Activated CD4-positive, alpha-beta memory T cell treated with anti-CD3 and anti-CD28 coated beads for 36 hours (primary cell): ENCODE data around the gene ZNF821. TPM values are rescaled to one million over a fixed set of nuclear protein-coding genes. Genes with fewer than 3 reads are reported as not detected.
"Not testable (repeated sequence)": the region's sequence is repeated elsewhere in the genome, so short reads cannot be mapped to it uniquely, and the experiment has no call there.

ENCODE experiments used
- CTCF ChIA-PET: fragments of 350-600 bp; sonication (Branson Sonifier 250); formaldehyde crosslinking; loops from one replicate; lab custom pipeline; 2021; ENCODE audit warnings: antibody characterized with exemption, inconsistent platforms; lab: Charles Lee
- POLR2A ChIA-PET: fragments of 350-600 bp; sonication (Branson Sonifier 250); formaldehyde crosslinking; loops from one replicate; lab custom pipeline; 2021; ENCODE audit warnings: antibody characterized with exemption; lab: Charles Lee
- DNase-seq: peaks from one replicate; pipeline ENCODE4 v3.0.0-alpha.2; 2020
- H3K27ac Mint-ChIP-seq: one replicate; pipeline ENCODE4 v1.8.0; 2021; ENCODE audit warnings: mixed read lengths
- H3K27me3 Mint-ChIP-seq: one replicate; pipeline ENCODE4 v1.8.0; 2021; ENCODE audit warnings: mixed read lengths
- H3K36me3 Mint-ChIP-seq: one replicate; pipeline ENCODE4 v1.8.0; 2021; ENCODE audit warnings: mixed read lengths
- H3K4me1 Mint-ChIP-seq: one replicate; pipeline ENCODE4 v1.8.0; 2021; ENCODE audit warnings: low read depth, mixed read lengths
- H3K4me3 Mint-ChIP-seq: one replicate; pipeline ENCODE4 v1.8.0; 2021; ENCODE audit warnings: mild to moderate bottlenecking, mixed read lengths
- H3K9me3 Mint-ChIP-seq: one replicate; pipeline ENCODE4 v1.8.0; 2021; ENCODE audit warnings: mixed read lengths
- intact Hi-C: fragments of 100-400 bp; cut with micrococcal nuclease; formaldehyde crosslinking; loops from one replicate; pipeline ENCODE4 v1.15.1; 2023
- total RNA-seq, 2 experiments: library from RNA; stranded (reverse); gene quantifications; one replicate each; pipeline ENCODE4 v1.2.3, GENCODE V29; 2021

The ZNF821 gene
- total RNA-seq, 2 experiments from 2014 or later: 6.8 to 7.3 TPM

DNA sequence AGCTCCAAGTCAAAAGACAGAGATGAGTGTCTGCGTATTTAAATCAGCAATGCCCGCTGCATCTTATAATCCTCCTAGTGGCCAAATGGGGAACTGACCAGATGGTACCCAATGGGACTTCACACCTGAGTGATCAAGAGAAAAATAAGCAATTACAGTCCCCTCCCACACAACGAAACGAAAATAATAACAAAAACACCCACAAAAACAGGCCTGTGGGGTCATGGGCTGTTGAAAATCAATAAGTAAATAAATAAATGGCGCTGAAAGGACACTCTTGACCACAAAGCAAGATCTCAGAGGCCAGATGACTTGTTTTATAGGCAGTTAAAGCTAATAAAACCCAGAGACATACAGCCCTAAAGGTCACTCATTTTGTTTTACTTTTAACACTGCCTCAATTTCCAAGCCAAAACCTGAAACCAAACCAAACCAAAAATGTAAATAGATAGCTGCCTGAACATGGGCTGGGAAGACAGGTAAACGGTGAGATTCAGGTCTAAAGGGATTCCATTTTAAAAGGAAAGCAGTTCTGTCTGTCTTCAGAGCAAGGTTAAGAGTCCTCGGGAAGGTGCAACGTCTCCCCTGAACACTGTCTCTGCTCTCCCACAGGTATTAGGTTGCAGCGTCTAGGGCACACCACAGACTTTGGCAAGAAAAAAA lies 1.3 kb downstream of the ZNF821 start:
- Mint-ChIP-seq H3K27me3 (peaks cover 1% of the 10 kb centered on the region), H3K4me3 (peak overlapping the region; percentile 69), H3K9me3 (no peaks in the 10 kb centered on the region), H3K27ac (peak overlapping the region; percentile 71), H3K4me1 (peaks cover 45% of the 10 kb centered on the region), H3K36me3 (no peaks in the 10 kb centered on the region)
- intact Hi-C loops: loop anchor here (1.0 to 10.0 kb wide), 9 partner anchors 26 to 318 kb away; partner anchors contain the start of genes DHODH and PHLPP2
- CTCF ChIA-PET: interaction anchor here (0.6 to 4.8 kb wide), 42 partner anchors 9 to 211 kb away, joined by 3 to 55 read pairs (median 5); partner anchors contain the start of genes AP1G1 and IST1
- DNase-seq: peak; percentile 82
- POLR2A ChIA-PET: interaction anchor here (0.8 to 3.4 kb wide), 10 partner anchors 10 to 159 kb away, joined by 3 to 38 read pairs (median 6); partner anchors contain the start of genes AP1G1 and IST1

DNA sequence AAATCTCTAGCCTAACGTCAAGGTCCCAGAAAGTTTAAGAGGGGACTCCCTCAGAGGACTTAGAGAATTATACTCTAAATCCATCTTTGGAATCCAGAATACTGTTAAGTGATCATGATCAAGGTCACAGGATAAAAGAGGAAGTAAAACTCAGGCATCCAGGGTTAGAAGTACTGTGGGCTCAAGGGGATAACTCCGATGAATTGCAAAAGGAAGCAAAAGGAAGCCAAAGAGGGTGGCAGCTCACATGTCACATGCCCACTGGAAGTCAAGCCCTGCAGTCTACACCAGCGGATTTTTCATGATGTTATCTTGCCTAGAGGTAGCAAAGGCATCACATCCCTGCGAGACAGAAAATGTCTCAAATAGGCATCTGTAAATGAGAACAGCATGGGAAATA lies 3.8 kb downstream of the ZNF821 start:
- Mint-ChIP-seq H3K36me3 (peaks cover 1% of the 10 kb centered on the region), H3K27me3 (peaks cover 1% of the 10 kb centered on the region), H3K4me1 (peaks cover 41% of the 10 kb centered on the region), H3K4me3 (no peak overlapping the region), H3K27ac (no peak overlapping the region), H3K9me3 (no peaks in the 10 kb centered on the region)
- ChIA-PET CTCF (interaction anchor here (1.3 kb wide), 1 partner anchor 82 kb away, joined by 6 read pairs; no protein-coding TSS in a partner anchor), POLR2A (interaction anchor here (0.8 kb wide), 1 partner anchor 14 kb away, joined by 4 read pairs; no protein-coding TSS in a partner anchor)
- no peak for DNase-seq
- intact Hi-C loops: loop anchor here (2.0 to 10.0 kb wide), 4 partner anchors 15 to 315 kb away; partner anchors contain the start of genes DHODH and IST1

DNA sequence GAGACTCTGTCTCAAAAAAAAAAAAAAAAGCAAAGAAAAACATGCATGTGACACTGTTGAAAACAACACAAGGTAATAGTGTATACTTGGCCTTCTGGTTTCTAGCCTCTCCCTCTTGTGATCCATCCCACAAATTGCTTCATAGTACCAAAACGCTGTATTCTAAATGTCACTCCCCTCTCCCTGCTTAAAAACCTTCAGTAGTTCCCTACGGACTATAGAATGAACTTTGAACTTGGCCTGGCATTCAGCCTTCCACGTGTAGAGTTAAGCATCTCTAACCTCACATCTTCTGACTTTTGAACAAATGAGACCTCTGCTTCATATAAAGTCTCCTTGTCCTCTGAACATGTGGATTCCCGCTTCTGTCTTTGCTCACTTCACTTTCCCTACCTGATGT lies 5.1 kb downstream of the ZNF821 start:
- CTCF ChIA-PET: no interaction called here
- no peak for DNase-seq
- POLR2A ChIA-PET: no interaction called here
- H3K27me3 Mint-ChIP-seq: no peaks in the 10 kb centered on the region
- H3K4me3 Mint-ChIP-seq: no peak overlapping the region
- H3K9me3 Mint-ChIP-seq: no peaks in the 10 kb centered on the region
- intact Hi-C loops: no loop called here
- no peak overlapping the region for H3K27ac Mint-ChIP-seq
- H3K36me3 Mint-ChIP-seq: peaks cover 1% of the 10 kb centered on the region
- H3K4me1 Mint-ChIP-seq: peaks cover 35% of the 10 kb centered on the region

DNA sequence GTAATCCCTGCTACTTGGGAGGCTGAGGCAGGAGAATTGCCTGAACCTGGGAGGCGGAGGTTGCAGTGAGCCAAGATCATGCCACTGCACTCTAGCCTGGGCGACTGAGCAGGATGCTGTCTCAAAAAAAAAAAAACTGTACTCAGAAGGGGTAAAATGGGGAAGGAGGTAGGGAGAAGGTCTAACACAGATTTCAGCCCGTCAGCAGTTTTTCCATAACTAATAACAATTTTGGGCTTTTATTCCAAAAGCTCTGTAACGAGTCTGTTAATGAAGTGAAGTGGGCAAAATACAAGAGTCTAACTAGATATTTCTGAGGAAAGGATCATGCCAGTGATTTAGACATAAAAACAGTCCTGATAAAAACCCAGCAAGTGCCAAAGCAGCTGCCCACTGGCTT lies 10.8 kb downstream of the ZNF821 start:
- H3K36me3 Mint-ChIP-seq: peaks cover 11% of the 10 kb centered on the region
- no peak overlapping the region for H3K4me3 Mint-ChIP-seq
- H3K27ac Mint-ChIP-seq: peak overlapping the region; percentile 28

DNA sequence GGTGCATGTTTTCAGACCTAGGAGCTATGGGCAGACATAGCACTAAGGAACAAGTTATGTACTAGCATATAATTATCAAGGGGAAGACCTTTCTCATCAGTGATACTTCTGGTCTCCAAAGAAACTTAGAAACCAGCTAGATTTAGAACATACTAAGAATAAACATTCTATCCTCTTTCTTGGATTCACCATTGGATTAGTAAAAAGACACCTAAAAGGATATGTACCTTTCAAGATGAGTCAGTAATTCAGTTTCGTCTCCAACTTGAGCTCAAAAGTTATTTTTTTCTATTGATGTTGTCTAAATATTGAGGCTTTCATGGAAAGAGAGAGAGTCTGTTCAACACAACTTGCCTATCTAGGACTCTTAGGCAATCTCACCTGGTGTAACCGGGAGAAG lies 13.2 kb downstream of the ZNF821 start:
- peaks cover 30% of the 10 kb centered on the region for H3K4me1 Mint-ChIP-seq
- H3K27me3 Mint-ChIP-seq: no peaks in the 10 kb centered on the region
- H3K9me3 Mint-ChIP-seq: no peaks in the 10 kb centered on the region
- peaks cover 10% of the 10 kb centered on the region for H3K36me3 Mint-ChIP-seq
- ChIA-PET CTCF (interaction anchor here (0.8 to 1.8 kb wide), 3 partner anchors 12 to 90 kb away, joined by 3 to 24 read pairs (median 3); no protein-coding TSS in a partner anchor), POLR2A (interaction anchor here (1.0 kb wide), 1 partner anchor 116 kb away, joined by 6 read pairs; no protein-coding TSS in a partner anchor)
- H3K27ac Mint-ChIP-seq: no peak overlapping the region
- no peak for DNase-seq
- intact Hi-C loops: no loop called here
- H3K4me3 Mint-ChIP-seq: no peak overlapping the region

More for the DNA sequence above, 10.8 kb downstream of the ZNF821 start:
- ChIA-PET POLR2A (no interaction called here), CTCF (interaction anchor here (0.6 to 3.3 kb wide), 3 partner anchors 9 to 221 kb away, joined by 3 to 32 read pairs (median 4); no protein-coding TSS in a partner anchor)
- intact Hi-C loops: no loop called here
- H3K27me3 Mint-ChIP-seq: no peaks in the 10 kb centered on the region
- H3K4me1 Mint-ChIP-seq: peaks cover 30% of the 10 kb centered on the region
- H3K9me3 Mint-ChIP-seq: no peaks in the 10 kb centered on the region
- DNase-seq: no peak

DNA sequence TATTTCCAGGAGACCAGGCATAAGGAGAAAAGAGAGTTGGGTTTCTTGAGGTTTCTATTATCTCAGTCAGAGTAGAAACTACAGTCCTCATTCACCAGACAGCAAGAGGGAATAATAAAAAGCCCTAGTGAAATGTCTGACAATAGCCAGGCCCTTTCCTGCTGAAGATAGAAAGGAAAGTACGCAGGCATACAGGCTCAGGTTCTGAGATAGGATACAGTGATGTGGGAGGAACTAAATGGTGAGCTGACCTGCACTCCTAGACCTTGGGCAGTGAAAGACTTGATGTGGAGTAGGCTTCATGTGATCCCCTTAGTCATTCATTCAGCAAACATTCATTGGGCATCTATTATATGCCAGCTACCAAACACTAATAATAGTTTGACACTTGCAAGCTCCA lies 14.9 kb downstream of the ZNF821 start:
- Mint-ChIP-seq H3K4me1 (peaks cover 38% of the 10 kb centered on the region), H3K27me3 (no peaks in the 10 kb centered on the region), H3K4me3 (no peak overlapping the region), H3K27ac (no peak overlapping the region), H3K9me3 (no peaks in the 10 kb centered on the region), H3K36me3 (peaks cover 10% of the 10 kb centered on the region)
- CTCF ChIA-PET: interaction anchor here (0.7 to 1.1 kb wide), 2 partner anchors 13 to 17 kb away, joined by 3 read pairs; no protein-coding TSS in a partner anchor
- intact Hi-C loops: no loop called here
- no peak for DNase-seq
- POLR2A ChIA-PET: no interaction called here

DNA sequence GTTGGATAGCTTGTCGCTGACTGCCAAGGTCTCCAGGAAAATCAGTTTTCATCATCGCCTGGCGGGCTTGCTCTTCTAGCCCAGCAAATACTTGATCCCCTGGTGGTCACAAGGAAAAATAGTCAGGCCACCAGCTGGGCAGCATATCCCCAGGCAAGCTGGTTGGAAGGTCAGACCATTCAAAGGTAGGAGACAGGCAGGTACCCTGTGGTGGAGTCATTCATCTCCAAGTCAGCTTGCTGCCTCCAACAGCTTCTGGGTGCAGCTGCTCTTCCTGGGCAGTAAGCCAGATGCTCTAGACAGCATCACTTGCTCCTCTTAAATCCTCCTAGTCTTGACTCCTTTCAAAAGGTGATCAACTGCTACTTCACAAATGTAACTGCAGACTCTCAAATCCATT lies 16.0 kb downstream of the ZNF821 start:
- POLR2A ChIA-PET: no interaction called here
- intact Hi-C loops: no loop called here
- no peak overlapping the region for H3K27ac Mint-ChIP-seq

DNA sequence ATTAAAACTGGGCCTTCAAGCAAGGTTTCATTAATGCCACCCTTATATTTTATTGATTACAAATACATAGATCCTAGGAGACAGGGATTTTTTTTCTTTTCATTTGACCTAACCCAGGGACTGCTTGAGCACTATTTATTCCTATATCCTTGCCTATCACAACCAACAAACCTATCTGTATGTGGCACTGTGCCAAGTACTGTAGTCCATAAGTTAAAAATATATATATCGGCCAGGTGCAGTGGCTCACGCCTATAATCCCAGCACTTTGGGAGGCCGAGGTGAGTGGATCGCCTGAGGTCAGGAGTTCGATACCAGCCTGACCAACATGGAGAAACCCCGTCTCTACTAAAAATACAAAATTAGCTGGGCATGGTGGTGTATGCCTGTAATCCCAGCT lies 16.8 kb downstream of the ZNF821 start:
- H3K9me3 Mint-ChIP-seq, H3K27ac Mint-ChIP-seq, DNase-seq, H3K27me3 Mint-ChIP-seq, intact Hi-C loops, H3K4me3 Mint-ChIP-seq, POLR2A ChIA-PET: not testable (repeated sequence)
- H3K36me3 Mint-ChIP-seq: peaks cover 10% of the 10 kb centered on the region
- peaks cover 28% of the 10 kb centered on the region for H3K4me1 Mint-ChIP-seq
- CTCF ChIA-PET: interaction anchor here (2.2 kb wide), 1 partner anchor 94 kb away, joined by 6 read pairs; no protein-coding TSS in a partner anchor

More for the DNA sequence above, 16.0 kb downstream of the ZNF821 start:
- CTCF ChIA-PET: no interaction called here
- Mint-ChIP-seq H3K4me3 (no peak overlapping the region), H3K27me3 (no peaks in the 10 kb centered on the region), H3K4me1 (peaks cover 34% of the 10 kb centered on the region), H3K9me3 (no peaks in the 10 kb centered on the region), H3K36me3 (peaks cover 10% of the 10 kb centered on the region)
- no peak for DNase-seq

DNA sequence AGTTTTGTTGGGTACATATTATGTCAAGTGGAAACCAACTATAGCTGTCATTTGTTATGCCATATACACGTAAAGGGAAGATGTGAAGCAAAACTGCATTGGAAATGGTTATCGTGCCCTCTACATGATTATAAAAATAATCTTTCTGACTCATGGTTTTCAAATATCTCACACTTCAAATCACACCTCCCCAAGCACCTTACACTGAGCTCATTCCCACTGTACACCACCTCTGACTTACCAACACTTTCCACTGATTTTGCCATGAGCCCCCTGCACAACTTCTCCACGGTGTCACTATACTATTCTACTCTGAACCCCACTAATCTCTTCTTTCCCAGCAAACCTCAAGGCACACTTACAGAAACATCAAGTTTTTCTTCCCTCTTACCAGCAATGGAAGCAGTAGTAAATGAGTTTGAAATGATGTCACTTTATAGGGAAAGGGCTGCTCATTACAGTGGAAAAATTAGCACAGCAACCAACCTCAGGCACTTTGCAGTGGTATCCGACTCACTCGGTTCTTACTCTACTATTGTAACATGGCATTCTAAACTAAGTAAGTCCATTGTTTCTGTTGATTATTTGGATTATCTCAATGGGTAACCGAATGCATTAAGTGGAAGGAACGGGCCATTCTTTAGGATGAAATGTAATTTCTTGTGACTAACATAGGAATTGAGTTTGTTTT lies 18.7 kb downstream of the ZNF821 start:
- Mint-ChIP-seq H3K27ac (peak overlapping the region; percentile 7), H3K27me3 (no peaks in the 10 kb centered on the region), H3K9me3 (no peaks in the 10 kb centered on the region), H3K4me1 (peaks cover 16% of the 10 kb centered on the region), H3K4me3 (no peak overlapping the region), H3K36me3 (peaks cover 10% of the 10 kb centered on the region)
- intact Hi-C loops: no loop called here
- ChIA-PET POLR2A (interaction anchor here (0.8 kb wide), 1 partner anchor 15 kb away, joined by 4 read pairs; no protein-coding TSS in a partner anchor), CTCF (interaction anchor here (0.9 to 2.2 kb wide), 4 partner anchors 9 to 96 kb away, joined by 3 to 6 read pairs (median 5); no protein-coding TSS in a partner anchor)
- no peak for DNase-seq

DNA sequence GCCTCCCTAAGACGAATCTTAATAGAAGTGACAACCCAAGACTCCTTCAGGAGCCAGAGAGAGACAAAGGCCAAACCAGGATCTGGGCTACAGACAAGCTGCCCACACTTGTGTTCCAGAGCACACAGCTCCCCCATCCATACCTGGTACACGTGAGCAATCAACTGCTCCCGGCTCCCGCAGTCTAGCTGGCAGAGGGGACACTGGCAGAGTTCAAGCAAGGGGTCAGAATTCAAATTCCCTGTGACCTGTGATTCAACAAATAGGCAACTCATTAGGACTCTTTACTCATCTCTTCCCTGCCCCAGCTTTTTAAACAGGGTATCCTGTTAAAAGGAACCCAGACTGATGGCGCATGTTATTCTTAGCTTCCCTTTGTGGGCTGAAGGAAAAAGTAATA lies 20.0 kb downstream of the ZNF821 start:
- POLR2A ChIA-PET: interaction anchor here (1.0 kb wide), 1 partner anchor 55 kb away, joined by 3 read pairs; the partner anchor contains the start of gene AP1G1
- no peak overlapping the region for H3K27ac Mint-ChIP-seq

DNA sequence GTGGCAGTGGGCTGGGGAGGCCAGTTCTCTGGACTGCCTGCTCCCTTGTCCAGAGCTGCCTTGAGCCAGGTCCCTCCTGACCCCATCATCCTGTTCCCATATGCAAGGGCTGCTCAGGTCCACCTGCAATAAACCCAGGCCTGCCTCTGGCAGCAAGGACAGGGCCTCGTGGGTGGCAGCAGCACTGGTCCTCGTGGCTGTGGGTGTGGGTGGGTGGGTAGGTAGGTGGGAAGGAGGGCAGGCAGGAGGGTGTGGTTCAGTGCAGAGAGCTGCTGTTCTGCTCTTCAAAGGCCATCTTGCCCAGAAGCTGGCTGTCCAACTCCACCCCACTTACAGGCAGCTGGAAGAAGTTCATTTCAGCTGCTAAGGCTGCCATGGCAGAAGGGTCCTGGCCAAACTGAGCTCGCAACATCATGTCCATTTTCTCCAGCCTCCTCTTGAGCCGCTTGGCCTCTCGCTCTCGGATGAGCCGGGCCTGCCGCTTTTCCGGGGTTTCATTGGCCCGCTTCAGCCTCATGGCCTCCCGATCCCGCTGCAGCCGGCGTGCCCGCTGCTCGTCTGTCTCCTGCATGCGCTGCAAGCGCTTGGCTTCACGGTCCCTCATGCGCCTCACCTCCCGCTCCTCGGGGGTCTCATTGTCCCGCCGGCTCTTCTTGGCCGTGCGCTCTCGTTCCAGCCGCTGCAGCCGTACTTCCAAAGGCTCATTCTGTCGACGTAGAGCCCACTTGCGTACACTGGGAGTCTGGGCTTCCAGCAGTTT lies 24.0 kb downstream of the ZNF821 start:
- peaks cover 25% of the 10 kb centered on the region for H3K4me1 Mint-ChIP-seq
- POLR2A ChIA-PET: interaction anchor here (0.5 to 0.6 kb wide), 2 partner anchors 42 to 110 kb away, joined by 3 to 4 read pairs; no protein-coding TSS in a partner anchor
- peak overlapping the region; percentile 24 for H3K27ac Mint-ChIP-seq
- CTCF ChIA-PET: interaction anchor here (1.1 to 6.4 kb wide), 2 partner anchors 23 to 101 kb away, joined by 3 to 34 read pairs; partner anchors contain the start of gene ZNF821
- H3K27me3 Mint-ChIP-seq: no peaks in the 10 kb centered on the region
- intact Hi-C loops: no loop called here
- no peak overlapping the region for H3K4me3 Mint-ChIP-seq
- H3K9me3 Mint-ChIP-seq: no peaks in the 10 kb centered on the region
- DNase-seq: no peak
- H3K36me3 Mint-ChIP-seq: peaks cover 15% of the 10 kb centered on the region

More for the DNA sequence above, 20.0 kb downstream of the ZNF821 start:
- no peak for DNase-seq
- H3K4me1 Mint-ChIP-seq: peaks cover 8% of the 10 kb centered on the region
- no peak overlapping the region for H3K4me3 Mint-ChIP-seq
- CTCF ChIA-PET: interaction anchor here (1.8 kb wide), 1 partner anchor 19 kb away, joined by 6 read pairs; no protein-coding TSS in a partner anchor
- intact Hi-C loops: no loop called here
- H3K36me3 Mint-ChIP-seq: peaks cover 8% of the 10 kb centered on the region
- H3K9me3 Mint-ChIP-seq: no peaks in the 10 kb centered on the region
- no peaks in the 10 kb centered on the region for H3K27me3 Mint-ChIP-seq
